ENCODE measurements around the gene ARHGEF4.

Gene ARHGEF4

DNA sequence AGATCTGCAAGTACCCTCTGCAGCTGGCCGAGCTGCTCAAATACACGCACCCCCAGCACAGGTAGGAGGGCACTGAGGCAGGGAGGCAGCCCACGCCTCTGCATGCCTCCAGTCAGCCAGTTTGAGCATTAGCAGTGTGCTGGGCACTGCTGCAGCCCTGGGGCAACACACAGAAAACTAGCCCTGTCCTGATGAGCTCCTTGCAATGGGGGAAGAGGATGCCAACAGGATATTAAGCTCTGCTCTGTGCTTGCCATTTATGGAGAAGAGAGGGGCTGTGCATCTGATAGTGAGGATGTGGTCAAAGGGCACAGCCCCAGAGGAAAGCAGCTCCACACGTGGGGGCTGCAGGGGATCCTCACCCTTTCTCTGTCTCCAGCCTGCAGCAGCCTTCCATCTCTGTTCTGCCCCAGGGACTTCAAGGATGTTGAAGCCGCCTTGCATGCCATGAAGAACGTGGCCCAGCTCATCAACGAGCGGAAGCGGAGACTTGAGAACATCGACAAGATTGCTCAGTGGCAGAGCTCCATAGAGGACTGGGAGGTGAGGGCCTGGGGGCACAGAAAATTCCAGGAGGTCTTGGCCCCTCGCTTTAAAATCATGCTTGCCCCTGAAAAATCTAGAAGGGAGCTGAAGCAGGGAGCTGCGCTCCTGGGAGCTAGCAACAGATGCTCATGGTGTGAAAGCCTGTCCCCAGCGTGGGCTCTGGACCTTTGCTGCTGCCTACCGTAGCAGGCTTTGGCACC, 204.9 kb downstream of the ARHGEF4 start:
- DNase-seq, result no peak

DNA sequence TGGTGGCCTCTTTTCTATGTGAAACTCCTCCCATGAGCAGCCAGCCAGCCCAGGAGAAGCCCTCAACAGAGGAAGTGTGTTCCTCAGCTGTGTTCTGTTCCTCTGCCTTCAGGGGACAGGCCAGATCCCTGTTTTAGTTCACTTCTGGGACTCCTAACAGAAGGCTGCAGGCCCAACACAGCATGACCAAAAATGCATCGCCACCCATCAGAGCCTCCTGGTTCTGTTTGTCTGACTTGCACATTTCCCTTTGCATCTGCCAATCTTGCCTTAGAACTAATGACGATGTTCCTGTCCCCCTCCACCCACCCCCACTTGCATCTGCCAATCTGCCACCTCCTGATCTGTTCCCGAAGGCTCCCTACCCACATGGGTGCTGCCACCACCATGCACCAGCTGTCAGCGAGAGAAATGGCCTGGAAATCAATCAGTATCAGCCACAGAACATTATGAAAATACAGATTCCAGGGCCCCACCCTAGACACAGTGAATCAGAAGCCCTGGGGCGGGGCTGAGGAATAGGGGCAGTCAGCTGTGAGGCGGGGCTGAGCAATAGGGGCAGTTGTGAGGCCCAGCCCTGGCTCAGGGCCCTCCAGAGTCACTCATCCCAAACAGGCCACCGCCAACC, 205.5 kb downstream of the ARHGEF4 start:
- no peak for DNase-seq

DNA sequence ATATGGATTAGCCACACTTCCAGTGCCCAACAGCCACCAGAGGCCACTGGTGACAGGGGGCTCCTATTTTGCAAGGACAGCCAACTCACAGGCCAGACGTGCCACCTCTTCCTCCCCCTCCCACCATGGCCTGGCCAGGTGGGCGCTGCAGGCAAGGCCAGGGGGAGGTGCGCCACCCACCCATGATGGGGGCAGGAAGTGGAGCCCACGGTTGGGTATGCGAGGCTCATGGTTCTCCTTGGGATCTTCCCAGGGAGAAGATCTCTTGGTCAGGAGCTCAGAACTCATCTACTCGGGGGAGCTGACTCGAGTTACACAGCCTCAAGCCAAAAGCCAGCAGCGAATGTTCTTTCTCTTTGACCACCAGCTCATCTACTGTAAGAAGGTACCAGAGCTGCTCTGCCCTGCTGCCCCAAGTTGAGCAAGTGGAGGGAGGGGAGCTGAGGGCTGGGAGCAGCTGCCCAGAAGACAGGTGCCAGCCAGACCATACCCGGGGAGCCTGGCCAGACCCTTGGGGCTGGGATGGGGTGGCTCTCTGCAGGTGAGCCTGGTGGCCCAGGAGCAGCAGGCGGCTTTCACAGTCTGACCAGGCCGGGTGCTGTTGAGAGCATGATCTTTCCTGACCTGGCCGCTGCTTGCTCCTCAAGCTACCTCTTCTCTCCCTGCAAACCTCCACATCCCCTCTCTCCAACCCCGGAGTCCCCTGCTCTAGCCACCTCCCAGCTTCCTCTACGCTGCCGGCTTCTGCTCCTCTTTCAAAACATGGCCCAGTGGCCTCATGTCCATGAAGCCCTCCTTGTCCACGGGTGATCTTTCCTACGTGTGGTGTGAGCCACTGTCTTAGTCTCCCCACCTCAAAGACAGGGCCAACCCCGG, 206.7 kb downstream of the ARHGEF4 start:
- DNase-seq, result no peak

DNA sequence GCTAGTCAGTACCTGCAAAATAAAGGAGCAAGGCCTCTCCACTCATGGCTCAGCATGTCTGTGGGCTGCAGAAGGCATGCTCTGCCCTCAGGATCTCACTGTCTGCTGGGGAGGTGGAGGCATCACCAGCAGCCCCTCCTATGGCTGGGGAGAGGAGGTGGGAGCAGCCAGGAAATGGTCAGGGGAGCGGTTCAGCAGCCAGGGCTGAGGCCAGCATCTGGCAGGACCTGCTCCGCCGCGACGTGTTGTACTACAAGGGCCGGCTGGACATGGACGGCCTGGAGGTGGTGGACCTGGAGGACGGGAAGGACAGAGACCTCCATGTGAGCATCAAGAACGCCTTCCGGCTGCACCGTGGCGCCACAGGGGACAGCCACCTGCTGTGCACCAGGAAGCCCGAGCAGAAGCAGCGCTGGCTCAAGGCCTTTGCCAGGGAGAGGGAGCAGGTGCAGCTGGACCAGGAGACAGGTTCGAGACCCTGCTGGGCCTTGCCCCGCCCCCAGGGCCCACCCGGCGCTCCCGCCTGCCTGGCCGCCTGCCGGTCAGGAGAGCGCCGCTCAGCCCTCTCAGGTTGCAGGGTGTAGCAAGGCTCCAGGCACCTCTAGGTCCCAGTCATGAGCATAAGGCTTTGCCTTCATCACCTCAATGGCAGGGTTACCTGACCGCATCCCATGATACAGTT, 207.5 kb downstream of the ARHGEF4 start:
- no peak for DNase-seq

DNA sequence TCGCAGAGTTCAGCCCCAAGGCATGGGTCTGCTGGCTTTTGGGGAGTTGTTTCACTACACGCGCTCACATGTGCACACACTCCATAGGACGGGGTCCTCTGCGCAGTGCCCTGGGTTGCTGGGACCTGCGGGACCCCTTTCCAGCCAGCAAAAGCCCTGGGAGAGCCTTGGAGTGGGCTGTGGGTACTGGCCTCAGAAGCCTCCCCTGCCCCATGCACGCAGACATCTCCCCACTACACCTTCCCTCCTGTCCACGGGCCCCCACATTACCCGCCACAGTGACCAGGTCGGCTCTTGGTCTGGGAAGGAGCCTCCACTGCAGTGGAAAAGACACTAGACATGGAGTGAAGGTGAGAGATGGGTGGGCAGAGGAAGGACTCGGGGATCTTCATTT, 208.0 kb downstream of the ARHGEF4 start:
- DNase-seq, result no peak

DNA sequence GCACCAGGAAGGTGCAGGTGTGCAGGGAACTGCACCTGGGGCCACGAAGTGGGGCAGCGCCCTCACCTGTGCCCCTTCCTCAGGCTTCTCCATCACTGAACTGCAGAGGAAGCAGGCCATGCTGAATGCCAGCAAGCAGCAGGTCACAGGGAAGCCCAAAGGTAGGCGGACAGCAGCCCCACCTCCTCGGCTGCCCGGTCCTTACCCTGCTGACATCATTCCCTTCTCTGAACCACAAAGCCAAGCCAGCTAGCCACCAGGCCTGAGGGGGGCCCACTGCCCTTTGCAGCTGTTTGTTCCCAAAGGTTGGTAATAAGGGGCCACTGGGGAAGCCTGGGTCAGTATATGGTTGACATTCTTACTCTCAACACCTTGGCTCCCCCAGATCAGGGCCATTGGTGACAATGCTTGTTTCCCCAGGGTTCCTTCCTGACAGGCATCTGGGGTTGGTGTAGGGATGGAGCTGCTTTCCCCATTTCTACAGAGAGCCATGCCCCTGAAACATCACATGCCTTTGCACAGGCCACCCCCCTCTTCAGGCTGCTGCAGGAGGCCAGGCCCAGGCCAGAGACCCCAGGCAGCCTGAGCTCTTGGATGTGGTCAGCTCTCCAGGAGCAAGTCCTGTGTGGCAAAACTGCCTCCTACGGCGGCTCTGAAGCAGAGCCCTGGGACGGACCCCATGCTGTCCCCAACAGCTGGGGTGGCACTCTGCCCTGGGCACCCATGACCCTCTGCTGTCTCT, 208.7 kb downstream of the ARHGEF4 start:
- DNase-seq, result no peak

DNA sequence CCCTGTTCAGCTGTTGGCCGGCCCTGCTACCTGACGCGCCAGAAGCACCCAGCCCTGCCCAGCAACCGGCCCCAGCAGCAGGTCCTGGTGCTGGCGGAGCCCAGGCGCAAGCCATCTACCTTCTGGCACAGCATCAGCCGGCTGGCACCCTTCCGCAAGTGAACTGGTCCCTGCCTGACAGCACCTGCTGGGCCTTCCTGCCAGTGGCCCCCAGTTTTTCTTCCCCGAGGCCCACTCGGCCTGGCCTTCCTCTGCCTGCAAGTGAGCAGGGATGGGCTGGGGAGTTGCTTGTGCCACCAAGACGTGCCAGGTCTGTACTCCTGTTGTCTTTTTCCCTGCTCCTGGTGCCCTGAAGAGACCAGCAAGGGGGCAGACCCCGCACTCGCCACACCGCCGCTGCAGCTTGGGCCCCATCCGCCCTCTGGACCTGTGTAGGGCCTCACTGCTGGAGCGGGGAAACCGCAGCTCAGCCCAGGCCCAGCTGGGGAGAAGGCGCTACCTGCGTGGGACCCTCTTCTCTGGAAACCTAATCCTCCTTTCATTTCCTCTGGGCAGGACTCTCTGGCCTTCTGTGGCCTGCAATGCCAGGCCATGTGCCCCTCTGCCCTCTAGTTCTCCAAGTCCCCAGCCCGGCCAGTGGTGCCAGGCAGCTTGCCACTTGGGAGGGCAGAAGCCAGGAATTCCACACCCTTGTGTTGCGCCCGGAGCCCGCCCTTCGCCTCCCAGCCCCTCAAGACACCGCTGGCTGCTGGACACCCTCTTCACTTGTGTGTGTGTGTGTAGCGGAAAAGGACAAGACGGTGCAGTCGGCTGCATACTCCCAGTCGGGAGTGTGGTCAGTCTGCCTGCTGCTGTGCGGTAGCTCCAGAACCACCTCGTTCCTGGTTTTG, 209.6 kb downstream of the ARHGEF4 start:
- DNase-seq, result no peak

DNA sequence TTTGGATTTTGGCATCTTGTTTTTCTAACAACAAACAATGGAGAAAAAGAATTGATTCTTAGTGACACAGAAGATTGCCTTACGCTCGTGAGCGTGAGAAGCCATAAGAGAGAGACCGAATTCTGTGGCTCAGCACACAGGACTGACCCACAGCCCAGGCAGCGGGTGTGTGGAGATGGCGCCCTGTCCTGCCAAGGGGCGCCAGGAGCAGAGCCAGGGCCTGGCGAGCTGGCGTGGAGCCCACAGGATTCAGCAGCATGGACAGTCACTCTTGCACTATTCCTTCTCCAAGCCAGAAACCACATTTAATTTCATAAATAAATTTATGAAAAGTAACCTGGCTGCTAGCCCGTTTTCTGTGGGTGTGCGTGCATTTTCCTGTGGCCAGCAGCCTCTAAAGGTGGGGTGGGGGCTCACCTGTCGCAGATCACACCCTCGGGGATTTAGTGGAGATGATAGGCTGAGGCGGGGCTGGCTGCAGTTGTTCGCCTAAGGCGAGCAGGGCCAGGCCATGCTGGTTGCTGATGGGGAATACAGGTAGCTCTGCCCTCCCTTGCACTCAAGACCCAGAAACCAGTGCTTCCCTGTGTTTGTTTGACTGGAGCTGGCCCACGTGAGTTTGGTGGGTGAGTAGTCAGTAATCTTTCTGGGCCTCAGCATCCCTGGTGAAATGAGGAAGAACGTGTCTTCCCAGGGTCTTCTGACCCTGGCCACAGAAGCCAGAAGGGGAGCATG, 210.4 kb downstream of the ARHGEF4 start:
- DNase-seq, result no peak

DNA sequence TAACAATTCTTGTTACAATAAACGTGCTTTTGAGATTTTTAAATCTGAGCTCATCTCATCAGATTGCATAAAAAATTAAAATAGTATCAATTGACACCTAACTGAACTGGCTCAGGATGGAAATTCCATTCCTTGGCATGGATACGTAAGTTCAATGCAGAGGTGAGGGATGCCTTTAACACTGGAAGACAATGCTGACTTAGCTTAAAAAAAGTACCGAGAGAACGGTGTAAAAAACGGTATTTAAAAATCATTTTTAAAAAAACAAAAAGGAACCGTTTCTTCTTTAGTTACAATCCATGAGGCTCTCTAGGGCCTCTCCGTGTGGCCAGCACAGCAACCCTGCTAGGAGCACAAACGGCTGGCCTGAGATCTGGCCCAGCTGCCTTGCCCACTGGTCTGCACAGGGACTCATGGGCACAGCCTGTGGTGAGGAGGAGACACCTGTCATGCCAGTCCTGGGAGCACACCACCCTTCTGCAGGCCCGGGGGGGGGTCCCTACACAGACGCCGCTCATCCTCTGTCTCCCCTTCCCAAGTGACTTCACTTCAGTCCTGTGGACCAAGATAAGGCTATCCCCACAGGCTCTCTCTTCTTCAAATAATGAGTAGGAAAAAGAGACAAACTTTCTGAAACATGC, 211.3 kb downstream of the ARHGEF4 start:
- DNase-seq, result no peak

DNA sequence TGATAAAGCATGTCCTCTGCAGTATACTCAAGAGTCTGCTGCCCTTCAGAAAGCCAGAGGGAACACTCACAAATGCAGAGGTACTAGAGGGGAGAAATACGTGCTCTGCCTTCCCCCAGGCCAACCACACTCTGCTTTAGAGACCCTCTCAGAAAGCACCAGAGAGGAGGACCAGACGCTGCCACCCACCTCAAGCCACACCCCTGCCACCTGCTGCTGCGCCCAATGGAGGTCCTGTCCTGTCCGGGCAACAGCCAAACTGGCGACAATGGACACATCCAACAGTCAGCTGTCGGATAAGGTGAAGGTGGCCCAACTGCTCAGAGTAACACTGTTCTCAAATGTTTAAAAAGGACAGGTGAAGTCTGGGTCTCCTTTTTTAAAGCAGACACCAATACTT, 211.9 kb downstream of the ARHGEF4 start:
- DNase-seq, result no peak

DNA sequence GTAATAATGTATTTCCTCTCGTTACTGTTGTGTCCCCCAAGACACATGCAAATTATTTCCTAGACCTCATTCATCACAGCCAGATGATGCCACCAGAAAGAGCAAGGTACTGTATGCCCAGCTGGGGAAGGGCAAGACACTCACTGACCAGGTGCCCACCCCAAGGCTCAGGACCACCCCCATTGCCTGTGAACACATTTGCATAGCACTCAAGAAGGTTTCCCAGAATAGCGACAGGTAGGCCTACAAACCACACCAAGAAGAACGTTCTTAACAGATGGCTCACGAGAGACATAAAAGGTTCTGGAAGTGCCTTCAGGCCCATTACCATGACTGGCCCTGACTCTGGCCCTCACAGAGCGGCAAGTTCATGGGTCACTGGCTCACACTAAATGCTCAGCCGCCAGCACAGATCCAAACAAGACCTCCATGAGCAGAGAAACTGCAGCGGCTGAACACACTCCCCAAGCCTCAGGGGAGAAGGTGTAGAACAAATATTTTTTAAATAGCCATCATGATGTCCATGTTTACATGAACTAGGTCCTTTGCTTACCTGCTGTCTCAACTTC, 212.5 kb downstream of the ARHGEF4 start:
- DNase-seq, result no peak

DNA sequence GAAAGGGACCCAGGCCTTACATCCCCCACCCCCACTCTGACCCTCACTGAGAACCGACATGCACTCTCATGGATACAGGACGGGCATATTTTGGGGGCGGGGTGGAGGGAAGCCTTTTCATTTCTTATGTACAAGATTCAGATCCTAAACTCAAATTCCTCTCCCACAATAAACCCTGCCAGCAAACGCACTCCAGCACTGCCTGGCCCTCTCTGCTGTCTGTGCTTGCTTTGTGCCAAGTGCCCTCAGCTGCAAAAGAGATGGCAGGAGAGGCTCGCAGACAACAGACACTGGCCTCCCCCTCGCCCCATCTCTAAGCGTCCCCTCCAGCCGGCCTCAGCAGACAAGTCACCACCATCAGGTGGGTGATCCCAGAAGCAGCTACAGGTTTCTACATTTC, 214.2 kb downstream of the ARHGEF4 start:
- no peak for DNase-seq

DNA sequence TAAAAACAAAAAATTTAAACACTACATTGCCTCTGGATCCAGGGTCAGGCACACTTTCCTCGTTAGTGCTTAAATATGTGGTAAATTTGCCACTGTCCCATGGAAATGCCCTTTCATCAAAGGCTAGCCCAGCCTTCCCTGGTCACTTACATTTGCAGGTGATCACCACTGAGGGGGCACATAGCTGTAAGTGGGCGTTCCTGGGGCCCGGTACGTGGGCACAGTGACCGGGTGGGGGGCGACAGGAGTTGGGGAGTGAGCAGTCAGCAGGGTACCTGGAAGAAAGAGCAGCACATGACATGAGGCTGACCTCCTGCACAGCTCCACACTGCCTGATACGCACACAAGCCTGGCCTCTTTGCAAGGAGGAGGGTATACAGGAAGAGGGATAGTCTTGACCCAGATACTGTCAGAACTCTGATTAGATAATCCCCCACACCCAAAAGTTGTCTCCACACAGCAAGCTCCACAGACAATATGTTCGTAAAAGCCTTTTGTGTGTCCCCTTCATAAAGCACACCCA, 216.1 kb downstream of the ARHGEF4 start:
- no peak for DNase-seq

DNA sequence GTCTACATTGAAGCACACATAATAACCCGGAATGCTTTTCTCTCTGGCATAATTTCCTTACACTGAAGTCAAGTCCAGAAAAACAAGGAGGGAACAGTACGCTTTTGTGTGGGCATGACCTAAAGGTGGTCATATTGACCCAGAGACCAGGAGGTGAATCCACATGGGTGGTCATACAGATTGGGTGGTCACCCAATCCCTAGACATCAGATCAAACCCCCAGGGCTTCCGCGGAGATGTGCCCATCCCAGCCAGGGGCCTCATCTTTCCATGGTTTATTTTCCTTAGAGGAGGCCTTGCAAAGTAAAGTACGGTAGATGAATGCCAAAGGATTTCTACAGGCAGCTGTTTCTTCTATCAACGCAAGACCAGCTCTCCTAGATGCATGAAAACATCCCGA, 217.8 kb downstream of the ARHGEF4 start:
- no peak for DNase-seq

DNA sequence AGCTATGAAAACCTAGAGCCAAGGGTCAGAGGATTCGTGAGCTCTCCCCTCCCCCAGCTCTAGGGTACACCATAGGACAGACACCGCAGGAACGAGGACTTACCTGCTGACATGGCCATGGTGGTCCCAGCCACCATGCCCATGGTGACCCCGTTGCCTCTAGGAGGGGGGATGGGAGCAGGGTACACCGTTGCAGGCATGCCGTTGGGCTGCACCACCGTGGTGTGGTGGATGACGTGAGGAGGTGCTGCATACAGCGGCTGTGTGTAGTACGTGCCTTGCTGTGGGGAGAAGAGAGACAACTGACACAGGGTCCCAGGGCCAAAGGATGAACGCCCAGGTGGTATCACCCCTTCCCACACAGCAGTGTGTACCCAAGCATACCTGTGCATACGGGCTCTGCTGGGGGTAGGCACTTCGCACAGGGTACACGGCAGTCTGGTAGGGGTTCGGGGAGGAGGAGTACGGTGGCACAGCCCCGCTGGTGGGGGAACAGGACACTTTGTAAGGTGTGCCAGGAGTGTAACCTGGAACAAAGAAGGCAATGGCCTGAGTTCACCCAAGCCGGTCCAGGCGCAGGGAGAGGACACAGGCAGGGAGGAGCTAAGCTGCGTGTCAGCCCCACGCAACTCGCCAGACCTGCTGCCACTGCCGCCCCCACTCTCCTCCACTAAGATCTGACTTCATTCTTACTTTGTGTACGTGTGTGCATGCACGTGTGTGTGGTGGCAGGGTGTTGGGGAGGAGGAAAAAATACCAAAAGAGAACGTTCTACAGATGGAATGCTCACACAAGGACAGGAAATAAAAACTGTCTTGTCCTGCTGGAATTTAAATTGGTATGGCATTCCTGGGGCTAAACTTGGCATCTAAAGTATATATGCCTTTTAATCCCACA, 218.7 kb downstream of the ARHGEF4 start:
- DNase-seq, result no peak

DNA sequence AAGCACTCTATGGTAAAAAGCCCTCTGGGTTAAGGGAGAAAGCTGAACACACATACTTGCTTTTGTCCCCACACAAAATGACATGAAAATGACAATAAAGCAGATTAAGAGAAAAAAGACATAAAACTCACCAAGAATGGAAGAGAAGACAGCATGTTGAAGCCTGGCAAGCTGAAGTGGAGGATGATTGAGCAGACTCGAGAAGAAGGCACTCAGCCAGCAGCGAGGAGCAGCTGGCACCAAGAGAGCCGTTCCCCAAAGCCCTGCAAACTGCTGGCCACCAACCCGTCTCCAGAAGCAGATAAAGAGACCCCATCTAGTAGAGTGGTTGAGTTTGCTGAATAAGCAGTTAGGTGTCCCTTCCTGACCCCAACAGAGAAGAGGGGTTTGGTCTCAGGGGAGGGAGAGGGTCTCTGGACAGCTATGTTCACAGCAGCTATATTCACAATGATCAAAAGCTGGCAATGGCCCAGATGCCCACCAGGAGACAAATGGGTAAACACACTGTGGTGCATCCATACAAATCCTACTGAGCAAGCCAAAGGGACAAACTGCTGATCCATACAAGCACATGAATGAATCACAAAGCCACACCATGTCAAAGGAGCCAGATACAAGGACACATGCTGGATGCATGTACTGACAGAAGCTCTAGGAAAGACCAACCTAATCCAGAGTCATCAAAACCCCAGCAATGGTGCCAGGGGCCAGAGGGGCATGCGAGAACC, 219.7 kb downstream of the ARHGEF4 start:
- DNase-seq, result no peak

DNA sequence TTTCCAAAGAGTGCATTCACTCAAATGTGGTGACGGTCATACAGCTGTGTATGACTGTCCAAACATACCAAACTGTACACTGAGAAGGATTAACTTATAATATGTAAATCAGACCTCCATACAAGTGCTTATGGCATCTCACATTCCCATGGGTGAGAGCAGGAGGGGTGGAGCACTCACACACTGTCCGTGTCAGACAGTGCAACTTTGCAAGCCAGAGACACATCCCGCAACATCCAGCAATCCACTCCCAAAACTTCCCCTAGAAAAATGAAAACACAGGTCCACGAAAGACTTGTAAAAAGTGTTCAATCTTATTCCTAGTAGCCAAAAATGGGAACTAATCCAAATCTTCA, 220.2 kb downstream of the ARHGEF4 start:
- DNase-seq, result no peak
